Panc1 (cell line): ENCODE results near the gene SUFU.

ENCODE experiments used
- POLR2AphosphoS5 ChIP-seq: IDR thresholded peaks from 2 replicates; pipeline ENCODE4 v1.6.1; 2012; ENCODE audit warnings: mild to moderate bottlenecking, low read depth, low read length, moderate library complexity
- TF ChIP-seq, protein P1 (sequence below), 2 experiments: IDR thresholded peaks; 2 replicates each; pipeline ENCODE4 v1.6.1; 2011 to 2012; ENCODE audit warnings: low read depth in 2 of 2, control low read depth in 1 of 2, low read length in 1 of 2, mild to moderate bottlenecking in 1 of 2, moderate library complexity in 1 of 2; ENCODE audit not compliant: insufficient read depth in 1 of 2
- TF ChIP-seq, protein P2 (sequence below): fragments of 450-650 bp; IDR thresholded peaks from 2 replicates; pipeline ENCODE4 v1.5.1; 2017; ENCODE audit warnings: mild to moderate bottlenecking

DNA sequence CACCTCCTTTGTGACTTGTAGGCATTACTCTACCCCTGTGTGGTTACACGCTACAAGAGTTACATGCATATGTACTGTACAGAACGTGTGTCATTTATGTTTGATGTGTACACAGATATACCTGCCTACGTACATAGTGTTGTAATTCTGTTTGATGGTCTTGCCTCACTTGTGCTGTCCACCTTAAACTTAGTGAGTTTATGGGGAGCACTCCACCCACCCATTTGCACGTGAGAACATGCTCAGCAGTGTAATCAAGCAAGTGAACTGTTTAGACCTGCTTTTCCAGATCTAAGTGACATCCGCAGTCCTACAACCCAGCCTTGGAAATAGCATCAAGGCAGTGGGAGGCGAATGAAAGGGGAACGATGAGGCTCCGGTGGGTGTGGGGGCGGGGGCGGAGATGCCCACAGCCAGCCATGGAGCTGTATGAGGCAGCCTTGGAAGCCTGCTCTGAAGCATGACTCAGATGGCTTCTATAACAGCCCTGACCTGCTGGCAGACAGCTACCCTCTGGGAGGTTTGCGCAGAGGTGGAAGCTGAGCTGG is 52.1 kb downstream of the SUFU start:
- TF ChIP-seq, protein P1, sequence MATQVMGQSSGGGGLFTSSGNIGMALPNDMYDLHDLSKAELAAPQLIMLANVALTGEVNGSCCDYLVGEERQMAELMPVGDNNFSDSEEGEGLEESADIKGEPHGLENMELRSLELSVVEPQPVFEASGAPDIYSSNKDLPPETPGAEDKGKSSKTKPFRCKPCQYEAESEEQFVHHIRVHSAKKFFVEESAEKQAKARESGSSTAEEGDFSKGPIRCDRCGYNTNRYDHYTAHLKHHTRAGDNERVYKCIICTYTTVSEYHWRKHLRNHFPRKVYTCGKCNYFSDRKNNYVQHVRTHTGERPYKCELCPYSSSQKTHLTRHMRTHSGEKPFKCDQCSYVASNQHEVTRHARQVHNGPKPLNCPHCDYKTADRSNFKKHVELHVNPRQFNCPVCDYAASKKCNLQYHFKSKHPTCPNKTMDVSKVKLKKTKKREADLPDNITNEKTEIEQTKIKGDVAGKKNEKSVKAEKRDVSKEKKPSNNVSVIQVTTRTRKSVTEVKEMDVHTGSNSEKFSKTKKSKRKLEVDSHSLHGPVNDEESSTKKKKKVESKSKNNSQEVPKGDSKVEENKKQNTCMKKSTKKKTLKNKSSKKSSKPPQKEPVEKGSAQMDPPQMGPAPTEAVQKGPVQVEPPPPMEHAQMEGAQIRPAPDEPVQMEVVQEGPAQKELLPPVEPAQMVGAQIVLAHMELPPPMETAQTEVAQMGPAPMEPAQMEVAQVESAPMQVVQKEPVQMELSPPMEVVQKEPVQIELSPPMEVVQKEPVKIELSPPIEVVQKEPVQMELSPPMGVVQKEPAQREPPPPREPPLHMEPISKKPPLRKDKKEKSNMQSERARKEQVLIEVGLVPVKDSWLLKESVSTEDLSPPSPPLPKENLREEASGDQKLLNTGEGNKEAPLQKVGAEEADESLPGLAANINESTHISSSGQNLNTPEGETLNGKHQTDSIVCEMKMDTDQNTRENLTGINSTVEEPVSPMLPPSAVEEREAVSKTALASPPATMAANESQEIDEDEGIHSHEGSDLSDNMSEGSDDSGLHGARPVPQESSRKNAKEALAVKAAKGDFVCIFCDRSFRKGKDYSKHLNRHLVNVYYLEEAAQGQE (IDR thresholded peaks at IDR 0.05; ENCODE audit: insufficient read depth in 1 of 2, low read depth in 2 of 2, low read length in 1 of 2): no peak
- TF ChIP-seq, protein P2, sequence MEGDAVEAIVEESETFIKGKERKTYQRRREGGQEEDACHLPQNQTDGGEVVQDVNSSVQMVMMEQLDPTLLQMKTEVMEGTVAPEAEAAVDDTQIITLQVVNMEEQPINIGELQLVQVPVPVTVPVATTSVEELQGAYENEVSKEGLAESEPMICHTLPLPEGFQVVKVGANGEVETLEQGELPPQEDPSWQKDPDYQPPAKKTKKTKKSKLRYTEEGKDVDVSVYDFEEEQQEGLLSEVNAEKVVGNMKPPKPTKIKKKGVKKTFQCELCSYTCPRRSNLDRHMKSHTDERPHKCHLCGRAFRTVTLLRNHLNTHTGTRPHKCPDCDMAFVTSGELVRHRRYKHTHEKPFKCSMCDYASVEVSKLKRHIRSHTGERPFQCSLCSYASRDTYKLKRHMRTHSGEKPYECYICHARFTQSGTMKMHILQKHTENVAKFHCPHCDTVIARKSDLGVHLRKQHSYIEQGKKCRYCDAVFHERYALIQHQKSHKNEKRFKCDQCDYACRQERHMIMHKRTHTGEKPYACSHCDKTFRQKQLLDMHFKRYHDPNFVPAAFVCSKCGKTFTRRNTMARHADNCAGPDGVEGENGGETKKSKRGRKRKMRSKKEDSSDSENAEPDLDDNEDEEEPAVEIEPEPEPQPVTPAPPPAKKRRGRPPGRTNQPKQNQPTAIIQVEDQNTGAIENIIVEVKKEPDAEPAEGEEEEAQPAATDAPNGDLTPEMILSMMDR: no peak
- TF ChIP-seq POLR2AphosphoS5: no peak
